Liver (tissue), 2 donors: ENCODE results near the gene ENTR1.

Experiments
- ZBTB33 ChIP-seq: IDR thresholded peaks from 2 replicates; pipeline ENCODE4 v1.6.1; 2016; ENCODE audit warnings: antibody characterized with exemption
- TF ChIP-seq, protein P1 (sequence below): IDR thresholded peaks from 2 replicates; pipeline ENCODE4 v1.6.1; 2016; ENCODE audit warnings: antibody characterized with exemption
- TF ChIP-seq, protein P2 (sequence below): fragments of 150-350 bp; IDR thresholded peaks from 2 replicates; pipeline ENCODE4 v1.5.1; 2017; ENCODE audit warnings: improper control_type of control experiment, low read depth, low read length; ENCODE audit not compliant: missing input control
- donor health status: healthy.

- TF ChIP-seq ZBTB33: no peak
- TF ChIP-seq, protein P1, sequence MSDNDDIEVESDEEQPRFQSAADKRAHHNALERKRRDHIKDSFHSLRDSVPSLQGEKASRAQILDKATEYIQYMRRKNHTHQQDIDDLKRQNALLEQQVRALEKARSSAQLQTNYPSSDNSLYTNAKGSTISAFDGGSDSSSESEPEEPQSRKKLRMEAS: no peak
- TF ChIP-seq, protein P2, sequence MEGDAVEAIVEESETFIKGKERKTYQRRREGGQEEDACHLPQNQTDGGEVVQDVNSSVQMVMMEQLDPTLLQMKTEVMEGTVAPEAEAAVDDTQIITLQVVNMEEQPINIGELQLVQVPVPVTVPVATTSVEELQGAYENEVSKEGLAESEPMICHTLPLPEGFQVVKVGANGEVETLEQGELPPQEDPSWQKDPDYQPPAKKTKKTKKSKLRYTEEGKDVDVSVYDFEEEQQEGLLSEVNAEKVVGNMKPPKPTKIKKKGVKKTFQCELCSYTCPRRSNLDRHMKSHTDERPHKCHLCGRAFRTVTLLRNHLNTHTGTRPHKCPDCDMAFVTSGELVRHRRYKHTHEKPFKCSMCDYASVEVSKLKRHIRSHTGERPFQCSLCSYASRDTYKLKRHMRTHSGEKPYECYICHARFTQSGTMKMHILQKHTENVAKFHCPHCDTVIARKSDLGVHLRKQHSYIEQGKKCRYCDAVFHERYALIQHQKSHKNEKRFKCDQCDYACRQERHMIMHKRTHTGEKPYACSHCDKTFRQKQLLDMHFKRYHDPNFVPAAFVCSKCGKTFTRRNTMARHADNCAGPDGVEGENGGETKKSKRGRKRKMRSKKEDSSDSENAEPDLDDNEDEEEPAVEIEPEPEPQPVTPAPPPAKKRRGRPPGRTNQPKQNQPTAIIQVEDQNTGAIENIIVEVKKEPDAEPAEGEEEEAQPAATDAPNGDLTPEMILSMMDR: no peak
Observed at GRCh38 chr9:136403915-136404800, 6.3 kb downstream of the ENTR1 start.
